CD4-positive, alpha-beta memory T cell (primary cell): ENCODE results near the gene LTBR. TPM values are rescaled to one million over a fixed set of nuclear protein-coding genes. Genes with fewer than 3 reads are reported as not detected.

Experiments used
- CTCF ChIA-PET: fragments of 350-600 bp; sonication (Branson Sonifier 250); formaldehyde crosslinking; loops from one replicate; lab custom pipeline; 2021; ENCODE audit warnings: inconsistent platforms; ENCODE audit not compliant: partially characterized antibody; lab: Charles Lee
- POLR2A ChIA-PET: fragments of 350-600 bp; sonication (Branson Sonifier 250); formaldehyde crosslinking; loops from one replicate; lab custom pipeline; 2021; ENCODE audit not compliant: partially characterized antibody; lab: Charles Lee
- DNase-seq, 5 donors: peaks; one replicate each; pipeline versions ENCODE4 v3.0.0 to v3.0.0-alpha.2; 2020 to 2022; ENCODE audit warnings: mixed read lengths in 1 of 5
- H3K27ac ChIP-seq: one replicate; pipeline ENCODE4 v1.7.0; 2013; ENCODE audit warnings: low read depth, low read length
- H3K27me3 ChIP-seq: 2 replicates; pipeline ENCODE4 v1.7.0; 2013; ENCODE audit warnings: mild to moderate bottlenecking, low read length, moderate library complexity; ENCODE audit not compliant: insufficient read depth
- H3K36me3 ChIP-seq: 2 replicates; pipeline ENCODE4 v1.7.0; 2013; ENCODE audit warnings: mild to moderate bottlenecking, low read length, moderate library complexity; ENCODE audit not compliant: insufficient read depth
- H3K4me1 ChIP-seq: 2 replicates; pipeline ENCODE4 v1.7.0; 2013; ENCODE audit warnings: mild to moderate bottlenecking, low read length, moderate library complexity; ENCODE audit not compliant: insufficient read depth
- H3K4me3 ChIP-seq, 2 donors: one replicate each; pipeline ENCODE4 v1.7.0; 2013; ENCODE audit warnings: low read length in 2 of 2, mild to moderate bottlenecking in 1 of 2
- H3K9me3 ChIP-seq, 2 donors: one replicate each; pipeline ENCODE4 v1.7.0; 2013; ENCODE audit warnings: low read length in 2 of 2, control low read depth in 1 of 2; ENCODE audit not compliant: control insufficient read depth in 1 of 2
- H3K27ac Mint-ChIP-seq, 7 donors: one replicate each; pipeline ENCODE4 v1.8.0; 2020 to 2021; ENCODE audit warnings: mixed read lengths in 7 of 7, mild to moderate bottlenecking in 6 of 7, inconsistent platforms in 3 of 7, moderate library complexity in 3 of 7
- H3K27me3 Mint-ChIP-seq, 2 donors: one replicate each; pipeline ENCODE4 v1.8.0; 2020 to 2021; ENCODE audit warnings: mixed read lengths in 2 of 2
- H3K36me3 Mint-ChIP-seq, 2 donors: one replicate each; pipeline ENCODE4 v1.8.0; 2020 to 2021; ENCODE audit warnings: mixed read lengths in 2 of 2, inconsistent platforms in 1 of 2, mild to moderate bottlenecking in 1 of 2
- H3K4me1 Mint-ChIP-seq, 4 donors: one replicate each; pipeline ENCODE4 v1.8.0; 2020 to 2021; ENCODE audit warnings: mixed read lengths in 4 of 4, mild to moderate bottlenecking in 1 of 4
- H3K4me3 Mint-ChIP-seq, 8 donors: one replicate each; pipeline ENCODE4 v1.8.0; 2020 to 2021; ENCODE audit warnings: mixed read lengths in 8 of 8, mild to moderate bottlenecking in 7 of 8, moderate library complexity in 6 of 8, inconsistent platforms in 3 of 8
- H3K9me3 Mint-ChIP-seq, 8 donors: one replicate each; pipeline ENCODE4 v1.8.0; 2020 to 2021; ENCODE audit warnings: mixed read lengths in 8 of 8, mild to moderate bottlenecking in 5 of 8, inconsistent platforms in 3 of 8, moderate library complexity in 1 of 8
- intact Hi-C: fragments of 100-400 bp; cut with micrococcal nuclease; formaldehyde crosslinking; loops from one replicate; pipeline ENCODE4 v1.15.1; 2023
- polyA plus RNA-seq, 2 donors: library from polyadenylated mRNA; unstranded; fragments of 300-500 nt; fragmentation: Illumina TruSeq; gene quantifications; one replicate each; pipeline ENCODE4 v1.2.3, GENCODE V29; 2021
- total RNA-seq, 2 experiments: library from RNA; stranded (reverse); gene quantifications; one replicate each; pipeline ENCODE4 v1.2.3, GENCODE V29; 2021

The LTBR gene
- total and polyA plus RNA-seq, 4 experiments from 2014 or later = 1.1 to 1.3 TPM; not detected in 2

DNA sequence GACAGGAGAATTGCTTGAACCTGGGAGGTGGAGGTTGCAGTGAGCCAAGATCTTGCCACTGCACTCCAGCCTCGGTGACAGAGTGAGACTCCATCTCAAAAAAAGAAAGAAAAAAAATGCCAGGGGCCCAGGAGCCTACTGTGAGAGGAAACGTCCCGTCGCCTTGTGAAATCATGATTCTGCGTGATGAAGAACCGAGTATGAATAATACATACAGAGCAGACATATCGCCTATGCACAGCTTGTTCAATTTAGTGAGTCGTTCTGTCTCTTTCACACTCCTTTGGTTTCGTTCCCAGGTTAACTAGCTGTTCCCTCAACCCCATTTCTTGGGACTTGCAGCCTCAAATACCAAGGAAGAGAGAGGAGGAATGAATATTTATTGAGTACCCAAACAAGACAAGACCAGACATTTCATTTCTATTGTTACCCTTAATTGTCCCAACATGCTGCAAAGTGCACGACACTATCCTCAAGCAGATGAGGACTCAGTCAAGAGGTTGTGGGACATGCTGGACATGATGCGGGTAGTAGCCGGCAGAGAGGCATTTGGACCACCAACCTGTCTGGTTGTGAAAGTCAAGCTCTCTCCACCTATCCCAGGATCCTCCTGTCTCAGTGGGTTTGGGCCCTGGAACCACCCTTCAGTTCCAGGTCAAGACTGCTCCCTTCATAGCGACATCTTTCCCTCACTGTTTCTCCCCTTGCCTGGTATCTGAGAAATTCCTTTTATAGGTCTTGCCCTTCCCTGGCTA lies 52.2 kb downstream of the LTBR start:
- no peaks in the 10 kb centered on the region for H3K9me3 ChIP-seq
- H3K36me3 ChIP-seq = no peaks in the 10 kb centered on the region
- no peaks in the 10 kb centered on the region for H3K27me3 ChIP-seq
- H3K4me3 Mint-ChIP-seq = no peak overlapping the region
- H3K4me1 ChIP-seq = peaks cover 21% of the 10 kb centered on the region
- no peaks in the 10 kb centered on the region for H3K36me3 Mint-ChIP-seq
- H3K9me3 Mint-ChIP-seq = no peaks in the 10 kb centered on the region
- H3K4me3 ChIP-seq = no peak overlapping the region
- H3K27ac Mint-ChIP-seq = peak overlapping the region in 2 of 7 donors; percentile 55 to 63
- H3K27me3 Mint-ChIP-seq = no peaks in the 10 kb centered on the region
- POLR2A ChIA-PET = interaction anchor here (3.6 to 6.0 kb wide), 3 partner anchors 8 to 34 kb away, joined by 17 to 48 read pairs (median 28); partner anchors contain the start of genes CD27, TAPBPL and VAMP1
- H3K27ac ChIP-seq = no peak overlapping the region
- CTCF ChIA-PET = interaction anchor here (0.8 to 1.4 kb wide), 2 partner anchors 10 to 29 kb away, joined by 3 read pairs; no protein-coding TSS in a partner anchor
- DNase-seq = no peak
- peaks cover 13 to 31% (median 20%) of the 10 kb centered on the region in 4 donors for H3K4me1 Mint-ChIP-seq
- intact Hi-C loops = no loop called here

DNA sequence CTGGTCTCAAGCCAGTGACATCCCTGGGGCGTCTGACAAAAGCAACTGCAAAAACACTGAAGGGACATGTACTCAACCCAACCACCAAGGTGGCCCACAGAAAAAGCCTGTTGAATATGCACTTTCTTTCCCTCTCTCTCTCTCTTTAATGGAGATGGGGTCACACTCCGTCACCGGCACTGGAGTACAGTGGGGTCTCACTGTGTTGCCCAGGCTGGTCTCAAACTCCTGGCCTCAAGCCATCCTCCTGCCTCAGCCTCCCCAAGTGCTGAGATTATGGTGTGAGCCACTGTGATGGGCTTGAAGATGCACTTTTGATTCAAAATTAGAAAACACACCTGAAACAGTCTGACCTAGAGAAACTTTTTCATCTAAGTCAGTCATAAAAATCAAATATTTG lies 53.6 kb downstream of the LTBR start:
- Histone ChIP-seq H3K27ac (no peak overlapping the region), H3K27me3 (no peaks in the 10 kb centered on the region), H3K4me3 (no peak overlapping the region), H3K4me1 (peaks cover 20% of the 10 kb centered on the region), H3K9me3 (no peaks in the 10 kb centered on the region), H3K36me3 (no peaks in the 10 kb centered on the region)
- ChIA-PET CTCF (interaction anchor here (1.3 to 2.8 kb wide), 3 partner anchors 10 to 28 kb away, joined by 3 to 20 read pairs (median 5); no protein-coding TSS in a partner anchor), POLR2A (interaction anchor here (18.0 kb wide), 1 partner anchor 24 kb away, joined by 728 read pairs; no protein-coding TSS in a partner anchor)
- H3K9me3 Mint-ChIP-seq = no peaks in the 10 kb centered on the region
- intact Hi-C loops = no loop called here
- no peak overlapping the region for H3K4me3 Mint-ChIP-seq
- H3K4me1 Mint-ChIP-seq = peaks cover 15 to 32% (median 19%) of the 10 kb centered on the region in 4 donors
- no peak for DNase-seq
- no peak overlapping the region for H3K27ac Mint-ChIP-seq
- H3K36me3 Mint-ChIP-seq = no peaks in the 10 kb centered on the region
- no peaks in the 10 kb centered on the region for H3K27me3 Mint-ChIP-seq

DNA sequence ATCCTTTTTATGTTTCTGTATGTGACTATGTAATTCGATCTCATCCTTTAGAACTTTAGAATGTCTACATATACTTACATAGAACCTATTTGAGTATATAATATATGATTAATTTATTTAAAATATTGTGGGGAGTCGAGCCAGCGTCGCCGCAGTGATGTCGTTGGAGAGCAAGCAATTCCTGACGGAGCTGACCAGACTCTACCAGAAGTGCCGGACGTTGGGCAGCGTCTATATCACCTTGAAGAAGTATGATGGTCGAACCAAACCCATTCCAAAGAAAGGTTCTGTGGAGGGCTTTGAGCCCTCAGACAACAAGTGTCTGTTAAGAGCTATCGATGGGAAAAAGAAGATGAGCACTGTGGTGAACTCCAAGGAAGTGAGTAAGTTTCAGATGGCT lies 54.4 kb downstream of the LTBR start:
- CTCF ChIA-PET = interaction anchor here (1.1 to 2.8 kb wide), 7 partner anchors 11 to 122 kb away, joined by 3 to 20 read pairs (median 4); partner anchors contain the start of gene TAPBPL
- H3K27ac ChIP-seq = no peak overlapping the region
- peak overlapping the region in 2 of 7 donors; percentile 66 to 72 for H3K27ac Mint-ChIP-seq

DNA sequence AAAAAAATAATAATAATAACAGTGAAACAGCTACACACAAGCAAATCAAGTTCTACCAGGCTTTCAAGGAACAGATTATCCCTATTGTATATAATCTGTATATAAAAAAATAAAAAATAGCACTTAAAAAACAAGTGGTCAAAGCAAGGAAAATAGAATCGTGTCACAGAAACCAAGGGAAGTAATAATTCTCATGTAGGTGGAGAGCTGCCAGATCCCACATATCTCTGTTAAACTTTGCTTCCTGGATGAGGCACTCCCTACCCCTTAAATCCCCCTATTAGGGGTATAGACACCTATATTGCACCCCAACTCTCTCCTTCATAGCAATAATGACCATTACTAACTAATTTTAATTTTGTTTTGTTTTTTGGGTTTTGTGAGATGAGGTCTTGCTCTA lies 56.4 kb downstream of the LTBR start:
- no peak overlapping the region for H3K27ac Mint-ChIP-seq
- Histone ChIP-seq H3K36me3 (no peaks in the 10 kb centered on the region), H3K4me1 (peaks cover 17% of the 10 kb centered on the region), H3K27me3 (no peaks in the 10 kb centered on the region), H3K27ac (no peak overlapping the region), H3K4me3 (no peak overlapping the region), H3K9me3 (no peaks in the 10 kb centered on the region)
- H3K9me3 Mint-ChIP-seq = no peaks in the 10 kb centered on the region
- DNase-seq = no peak
- intact Hi-C loops = no loop called here
- H3K4me3 Mint-ChIP-seq = no peak overlapping the region
- H3K36me3 Mint-ChIP-seq = peaks cover 3 to 8% of the 10 kb centered on the region in 2 donors
- ChIA-PET POLR2A (interaction anchor here (0.6 to 18.0 kb wide), 5 partner anchors 12 to 98 kb away, joined by 4 to 728 read pairs (median 10); partner anchors contain the start of genes TAPBPL and VAMP1), CTCF (interaction anchor here (1.0 to 2.8 kb wide), 6 partner anchors 17 to 98 kb away, joined by 3 to 20 read pairs (median 5); no protein-coding TSS in a partner anchor)
- H3K4me1 Mint-ChIP-seq = peaks cover 17 to 37% (median 20%) of the 10 kb centered on the region in 4 donors
- no peaks in the 10 kb centered on the region for H3K27me3 Mint-ChIP-seq

More for the DNA sequence above, 54.4 kb downstream of the LTBR start:
- no peak for DNase-seq
- Histone ChIP-seq H3K9me3 (no peaks in the 10 kb centered on the region), H3K36me3 (no peaks in the 10 kb centered on the region), H3K4me3 (no peak overlapping the region), H3K27me3 (no peaks in the 10 kb centered on the region), H3K4me1 (peaks cover 18% of the 10 kb centered on the region)
- Mint-ChIP-seq H3K4me3 (no peak overlapping the region), H3K36me3 (no peaks in the 10 kb centered on the region), H3K27me3 (no peaks in the 10 kb centered on the region), H3K4me1 (peaks cover 13 to 32% (median 19%) of the 10 kb centered on the region in 4 donors), H3K9me3 (no peaks in the 10 kb centered on the region)
- POLR2A ChIA-PET = interaction anchor here (1.2 to 18.0 kb wide), 4 partner anchors 9 to 32 kb away, joined by 3 to 728 read pairs (median 11); partner anchors contain the start of genes TAPBPL and VAMP1
- intact Hi-C loops = no loop called here

Other genes with a start within 250 kb of the LTBR start
- gene CD9, start 183.8 kb upstream of the LTBR start, total RNA-seq = 1 to 10 TPM; 4.5 to 5.8 TPM
- 1 to 10 TPM; 1.4 to 4.4 TPM for gene CD9, start 183.8 kb upstream of the LTBR start, polyA plus RNA-seq
- not detected for gene PLEKHG6, start 73.5 kb upstream of the LTBR start, total RNA-seq
- under 1 TPM in 1 of 2 donors, not detected in 1; 0.22 TPM for gene PLEKHG6, start 73.5 kb upstream of the LTBR start, polyA plus RNA-seq
- gene TNFRSF1A, start 42.1 kb upstream of the LTBR start, total RNA-seq = 10 to 100 TPM; 80.7 to 86.7 TPM
- gene TNFRSF1A, start 42.1 kb upstream of the LTBR start, polyA plus RNA-seq = 10 to 100 TPM; 14.5 to 36.4 TPM
- 1 to 10 TPM in 1 of 2 experiments, under 1 TPM in 1; 0.67 to 1.3 TPM for gene SCNN1A, start 8.6 kb upstream of the LTBR start, total RNA-seq
- under 1 TPM; 0.24 to 0.53 TPM for gene SCNN1A, start 8.6 kb upstream of the LTBR start, polyA plus RNA-seq
- 100 to 1,000 TPM; 117 to 124 TPM for gene CD27, start 60.8 kb downstream of the LTBR start, total RNA-seq
- gene CD27, start 60.8 kb downstream of the LTBR start, polyA plus RNA-seq = 100 to 1,000 TPM; 343 to 402 TPM
- 10 to 100 TPM; 66.4 to 66.9 TPM for gene TAPBPL, start 67.9 kb downstream of the LTBR start, total RNA-seq
- gene TAPBPL, start 67.9 kb downstream of the LTBR start, polyA plus RNA-seq = 100 to 1,000 TPM; 102 to 116 TPM
- 100 to 1,000 TPM in 1 of 2 experiments, 10 to 100 TPM in 1; 97.7 to 101 TPM for gene VAMP1, start 86.5 kb downstream of the LTBR start, total RNA-seq
- gene VAMP1, start 86.5 kb downstream of the LTBR start, polyA plus RNA-seq = 10 to 100 TPM; 10.3 to 12.1 TPM
- gene MRPL51, start 109.1 kb downstream of the LTBR start, total RNA-seq = 10 to 100 TPM; 85.1 to 89.2 TPM
- 100 to 1,000 TPM; 199 to 205 TPM for gene MRPL51, start 109.1 kb downstream of the LTBR start, polyA plus RNA-seq
- gene NCAPD2, start 109.9 kb downstream of the LTBR start, total RNA-seq = 10 to 100 TPM; 38.1 to 39.8 TPM
- gene NCAPD2, start 109.9 kb downstream of the LTBR start, polyA plus RNA-seq = 10 to 100 TPM; 15.7 to 29.0 TPM
- 100 to 1,000 TPM; 474 to 495 TPM for gene GAPDH, start 150.4 kb downstream of the LTBR start, total RNA-seq
- gene GAPDH, start 150.4 kb downstream of the LTBR start, polyA plus RNA-seq = 1,000 to 10,000 TPM; 1,831 to 2,185 TPM
- gene IFFO1, start 171.9 kb downstream of the LTBR start, total RNA-seq = 10 to 100 TPM; 58.7 to 60.4 TPM
- gene IFFO1, start 171.9 kb downstream of the LTBR start, polyA plus RNA-seq = 10 to 100 TPM in 1 of 2 donors, 1 to 10 TPM in 1; 3.7 to 12.5 TPM
- gene NOP2, start 184.1 kb downstream of the LTBR start, total RNA-seq = 10 to 100 TPM; 87.6 to 87.7 TPM
- 10 to 100 TPM; 15.5 to 43.2 TPM for gene NOP2, start 184.1 kb downstream of the LTBR start, polyA plus RNA-seq
- 100 to 1,000 TPM; 246 to 255 TPM for gene CHD4, start 223.2 kb downstream of the LTBR start, total RNA-seq
- gene CHD4, start 223.2 kb downstream of the LTBR start, polyA plus RNA-seq = 10 to 100 TPM; 13.3 to 64.6 TPM